GM23338 (cell line): ENCODE measurements around the gene XCL2. TPM values are rescaled to one million over a fixed set of nuclear protein-coding genes. Genes with fewer than 3 reads are reported as not detected.

Experiments
- ATAC-seq: fragments of 200-7000 bp; cut with Tn5 transposase; 3 replicates; pipeline ENCODE4 v1.9.1; 2020
- DNase-seq: peaks from one replicate; pipeline ENCODE4 v3.0.0-alpha.2; 2015; ENCODE audit warnings: low spot score
- H2AFZ ChIP-seq: fragments of 200-600 bp; sonication (generic); 2 replicates; pipeline ENCODE4 v1.8.0; 2016; ENCODE audit warnings: antibody characterized with exemption, mild to moderate bottlenecking, moderate library complexity
- H3F3A ChIP-seq: fragments of 200-600 bp; sonication (generic); replicated peaks from 2 replicates; pipeline ENCODE4 v1.8.0; 2017; ENCODE audit warnings: antibody characterized with exemption, mixed run types, low read depth
- H3K27ac ChIP-seq: fragments of 200-600 bp; sonication (generic); 2 replicates; pipeline ENCODE4 v1.6.1; 2016; ENCODE audit warnings: low read depth
- H3K27me3 ChIP-seq: fragments of 200-600 bp; sonication (generic); 2 replicates; pipeline ENCODE4 v1.8.0; 2016; ENCODE audit warnings: mild to moderate bottlenecking, mixed run types, moderate library complexity; ENCODE audit not compliant: insufficient read depth
- H3K36me3 ChIP-seq: fragments of 200-600 bp; sonication (generic); 2 replicates; pipeline ENCODE4 v1.8.0; 2016; ENCODE audit warnings: mild to moderate bottlenecking; ENCODE audit not compliant: insufficient read depth
- H3K4me1 ChIP-seq: fragments of 200-600 bp; sonication (generic); 2 replicates; pipeline ENCODE4 v1.8.0; 2016; ENCODE audit warnings: mild to moderate bottlenecking, moderate library complexity; ENCODE audit not compliant: insufficient read depth
- H3K4me2 ChIP-seq: fragments of 200-600 bp; sonication (generic); 2 replicates; pipeline ENCODE4 v1.7.1; 2017; ENCODE audit warnings: mixed run types
- H3K4me3 ChIP-seq: fragments of 200-600 bp; sonication (generic); 2 replicates; pipeline ENCODE4 v1.6.1; 2016; ENCODE audit warnings: mixed run types
- H3K79me2 ChIP-seq: fragments of 200-600 bp; sonication (generic); replicated peaks from 2 replicates; pipeline ENCODE4 v1.8.0; 2017; ENCODE audit warnings: mild to moderate bottlenecking; ENCODE audit not compliant: insufficient read depth
- H3K9me2 ChIP-seq: fragments of 200-600 bp; sonication (generic); 2 replicates; pipeline ENCODE4 v1.8.0; 2017; ENCODE audit not compliant: insufficient read depth
- H4K20me1 ChIP-seq: fragments of 200-600 bp; sonication (generic); replicated peaks from 2 replicates; pipeline ENCODE4 v1.8.0; 2017; ENCODE audit warnings: mild to moderate bottlenecking; ENCODE audit not compliant: insufficient read depth
- H3K27ac Mint-ChIP-seq: 2 replicates; pipeline ENCODE4 v1.8.0; 2020; ENCODE audit warnings: inconsistent platforms, mild to moderate bottlenecking, moderate library complexity, mixed read lengths
- H3K27me3 Mint-ChIP-seq: 3 replicates; pipeline ENCODE4 v1.8.0; 2022; ENCODE audit warnings: low read depth, mild to moderate bottlenecking, moderate library complexity, mixed read lengths, inconsistent platforms; ENCODE audit not compliant: insufficient read depth, poor library complexity
- H3K36me3 Mint-ChIP-seq: 3 replicates; pipeline ENCODE4 v1.8.0; 2021; ENCODE audit warnings: low read depth, mild to moderate bottlenecking, inconsistent platforms, moderate library complexity, mixed read lengths
- H3K4me1 Mint-ChIP-seq: 3 replicates; pipeline ENCODE4 v1.8.0; 2020; ENCODE audit warnings: mild to moderate bottlenecking, inconsistent platforms, mixed read lengths
- H3K4me3 Mint-ChIP-seq: 3 replicates; pipeline ENCODE4 v1.8.0; 2021; ENCODE audit warnings: moderate library complexity, mild to moderate bottlenecking, inconsistent platforms, mixed read lengths
- H3K9me3 Mint-ChIP-seq: 3 replicates; pipeline ENCODE4 v1.8.0; 2020; ENCODE audit warnings: moderate library complexity, mild to moderate bottlenecking, inconsistent platforms, mixed read lengths
- CREB1 ChIP-seq: fragments of 250-450 bp; sonication (Bioruptor Pico); IDR thresholded peaks from 2 replicates; pipeline ENCODE4 v1.5.0; 2020; ENCODE audit warnings: low read depth, mild to moderate bottlenecking, moderate library complexity
- JUNB ChIP-seq: IDR thresholded peaks from one replicate; pipeline ENCODE4 v1.6.1; 2016; ENCODE audit warnings: antibody characterized with exemption; ENCODE audit not compliant: unreplicated experiment
- REST ChIP-seq: IDR thresholded peaks from one replicate; pipeline ENCODE4 v1.6.1; 2018; ENCODE audit warnings: antibody characterized with exemption; ENCODE audit not compliant: unreplicated experiment
- polyA plus RNA-seq: library from polyadenylated mRNA; unstranded; fragments of >200 nt; fragmentation: Nextera tagmentation; extraction: Ambion mirVana; gene quantifications from 2 replicates; pipeline ENCODE4 v1.2.1, GENCODE V29; 2016
- total RNA-seq: library from RNA; depleted of rRNA; stranded (reverse); fragments of >200 nt; shearing (Covaris generic); gene quantifications from 2 replicates; pipeline ENCODE4 v1.2.3, GENCODE V29; 2014
- TF ChIP-seq, protein P1 (sequence below): fragments of 250-450 bp; sonication (Bioruptor Pico); IDR thresholded peaks from 2 replicates; pipeline ENCODE4 v1.5.0; 2020; ENCODE audit warnings: mild to moderate bottlenecking, moderate library complexity

Gene XCL2
- total and polyA plus RNA-seq, 2 experiments from 2014 or later = not detected

GRCh38 chr1:168554603-168555483 is 11.0 kb upstream of the XCL2 start:
- Mint-ChIP-seq H3K4me1 (peaks cover 4% of the 10 kb centered on the region; the same call in 2 of the 3 replicates), H3K27ac (no peak overlapping the region; the same call in 1 of the 2 replicates), H3K9me3 (no peaks in the 10 kb centered on the region), H3K4me3 (no peak overlapping the region), H3K27me3 (no peaks in the 10 kb centered on the region), H3K36me3 (no peaks in the 10 kb centered on the region)
- peaks cover 6% of the 10 kb centered on the region for H3K9me2 ChIP-seq
- no peaks in the 10 kb centered on the region for H3K27me3 ChIP-seq
- no peaks in the 10 kb centered on the region for H3F3A ChIP-seq
- H2AFZ ChIP-seq = no peak overlapping the region
- DNase-seq (no peak), ATAC-seq (no peak)
- no peak overlapping the region for H3K27ac ChIP-seq
- H3K4me3 ChIP-seq = no peak overlapping the region
- no peaks in the 10 kb centered on the region for H4K20me1 ChIP-seq
- no peaks in the 10 kb centered on the region for H3K4me1 ChIP-seq
- TF ChIP-seq JUNB = no peak
- no peak for TF ChIP-seq REST
- TF ChIP-seq, protein P1, sequence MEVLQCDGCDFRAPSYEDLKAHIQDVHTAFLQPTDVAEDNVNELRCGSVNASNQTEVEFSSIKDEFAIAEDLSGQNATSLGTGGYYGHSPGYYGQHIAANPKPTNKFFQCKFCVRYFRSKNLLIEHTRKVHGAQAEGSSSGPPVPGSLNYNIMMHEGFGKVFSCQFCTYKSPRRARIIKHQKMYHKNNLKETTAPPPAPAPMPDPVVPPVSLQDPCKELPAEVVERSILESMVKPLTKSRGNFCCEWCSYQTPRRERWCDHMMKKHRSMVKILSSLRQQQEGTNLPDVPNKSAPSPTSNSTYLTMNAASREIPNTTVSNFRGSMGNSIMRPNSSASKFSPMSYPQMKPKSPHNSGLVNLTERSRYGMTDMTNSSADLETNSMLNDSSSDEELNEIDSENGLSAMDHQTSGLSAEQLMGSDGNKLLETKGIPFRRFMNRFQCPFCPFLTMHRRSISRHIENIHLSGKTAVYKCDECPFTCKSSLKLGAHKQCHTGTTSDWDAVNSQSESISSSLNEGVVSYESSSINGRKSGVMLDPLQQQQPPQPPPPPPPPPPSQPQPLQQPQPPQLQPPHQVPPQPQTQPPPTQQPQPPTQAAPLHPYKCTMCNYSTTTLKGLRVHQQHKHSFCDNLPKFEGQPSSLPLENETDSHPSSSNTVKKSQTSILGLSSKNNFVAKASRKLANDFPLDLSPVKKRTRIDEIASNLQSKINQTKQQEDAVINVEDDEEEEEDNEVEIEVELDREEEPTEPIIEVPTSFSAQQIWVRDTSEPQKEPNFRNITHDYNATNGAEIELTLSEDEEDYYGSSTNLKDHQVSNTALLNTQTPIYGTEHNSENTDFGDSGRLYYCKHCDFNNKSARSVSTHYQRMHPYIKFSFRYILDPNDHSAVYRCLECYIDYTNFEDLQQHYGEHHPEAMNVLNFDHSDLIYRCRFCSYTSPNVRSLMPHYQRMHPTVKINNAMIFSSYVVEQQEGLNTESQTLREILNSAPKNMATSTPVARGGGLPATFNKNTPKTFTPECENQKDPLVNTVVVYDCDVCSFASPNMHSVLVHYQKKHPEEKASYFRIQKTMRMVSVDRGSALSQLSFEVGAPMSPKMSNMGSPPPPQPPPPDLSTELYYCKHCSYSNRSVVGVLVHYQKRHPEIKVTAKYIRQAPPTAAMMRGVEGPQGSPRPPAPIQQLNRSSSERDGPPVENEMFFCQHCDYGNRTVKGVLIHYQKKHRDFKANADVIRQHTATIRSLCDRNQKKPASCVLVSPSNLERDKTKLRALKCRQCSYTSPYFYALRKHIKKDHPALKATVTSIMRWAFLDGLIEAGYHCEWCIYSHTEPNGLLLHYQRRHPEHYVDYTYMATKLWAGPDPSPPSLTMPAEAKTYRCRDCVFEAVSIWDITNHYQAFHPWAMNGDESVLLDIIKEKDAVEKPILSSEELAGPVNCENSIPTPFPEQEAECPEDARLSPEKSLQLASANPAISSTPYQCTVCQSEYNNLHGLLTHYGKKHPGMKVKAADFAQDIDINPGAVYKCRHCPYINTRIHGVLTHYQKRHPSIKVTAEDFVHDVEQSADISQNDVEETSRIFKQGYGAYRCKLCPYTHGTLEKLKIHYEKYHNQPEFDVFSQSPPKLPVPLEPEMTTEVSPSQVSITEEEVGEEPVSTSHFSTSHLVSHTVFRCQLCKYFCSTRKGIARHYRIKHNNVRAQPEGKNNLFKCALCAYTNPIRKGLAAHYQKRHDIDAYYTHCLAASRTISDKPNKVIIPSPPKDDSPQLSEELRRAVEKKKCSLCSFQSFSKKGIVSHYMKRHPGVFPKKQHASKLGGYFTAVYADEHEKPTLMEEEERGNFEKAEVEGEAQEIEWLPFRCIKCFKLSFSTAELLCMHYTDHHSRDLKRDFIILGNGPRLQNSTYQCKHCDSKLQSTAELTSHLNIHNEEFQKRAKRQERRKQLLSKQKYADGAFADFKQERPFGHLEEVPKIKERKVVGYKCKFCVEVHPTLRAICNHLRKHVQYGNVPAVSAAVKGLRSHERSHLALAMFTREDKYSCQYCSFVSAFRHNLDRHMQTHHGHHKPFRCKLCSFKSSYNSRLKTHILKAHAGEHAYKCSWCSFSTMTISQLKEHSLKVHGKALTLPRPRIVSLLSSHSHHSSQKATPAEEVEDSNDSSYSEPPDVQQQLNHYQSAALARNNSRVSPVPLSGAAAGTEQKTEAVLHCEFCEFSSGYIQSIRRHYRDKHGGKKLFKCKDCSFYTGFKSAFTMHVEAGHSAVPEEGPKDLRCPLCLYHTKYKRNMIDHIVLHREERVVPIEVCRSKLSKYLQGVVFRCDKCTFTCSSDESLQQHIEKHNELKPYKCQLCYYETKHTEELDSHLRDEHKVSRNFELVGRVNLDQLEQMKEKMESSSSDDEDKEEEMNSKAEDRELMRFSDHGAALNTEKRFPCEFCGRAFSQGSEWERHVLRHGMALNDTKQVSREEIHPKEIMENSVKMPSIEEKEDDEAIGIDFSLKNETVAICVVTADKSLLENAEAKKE (CRISPR knock-in tag) = no peak
- TF ChIP-seq CREB1 (CRISPR knock-in tag) = no peak
- H3K36me3 ChIP-seq = no peaks in the 10 kb centered on the region
- H3K4me2 ChIP-seq = no peak overlapping the region
- H3K79me2 ChIP-seq = no peaks in the 10 kb centered on the region
